GM21526 (cell line): ENCODE results near the gene PARD3B.

ENCODE experiments used
- ATAC-seq: cut with Tn5 transposase; IDR thresholded peaks from one replicate; pipeline ENCODE4 v1.9.1; 2021; ENCODE audit warnings: moderate library complexity; ENCODE audit not compliant: unreplicated experiment, low FRiP score

Gene PARD3B

DNA sequence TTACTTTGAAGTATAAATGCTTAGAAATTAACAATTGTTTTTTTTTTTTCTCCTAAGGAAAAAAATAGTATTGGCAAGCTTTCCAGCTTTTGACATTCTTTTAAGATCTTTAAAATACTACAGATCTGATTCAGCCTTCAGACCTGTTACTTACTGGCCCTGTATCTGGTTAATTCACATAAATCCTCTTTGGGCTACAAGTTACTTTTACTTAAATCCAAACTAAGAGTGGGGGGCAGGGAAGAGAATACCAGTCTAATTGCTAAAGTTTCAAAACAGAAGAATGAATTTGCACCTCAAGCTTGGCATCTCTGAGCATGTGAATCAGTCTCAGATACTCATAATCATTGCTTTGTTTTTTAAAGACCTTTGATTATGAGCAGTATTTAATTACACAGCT is 386.3 kb downstream of the PARD3B start:
- no peak for ATAC-seq

DNA sequence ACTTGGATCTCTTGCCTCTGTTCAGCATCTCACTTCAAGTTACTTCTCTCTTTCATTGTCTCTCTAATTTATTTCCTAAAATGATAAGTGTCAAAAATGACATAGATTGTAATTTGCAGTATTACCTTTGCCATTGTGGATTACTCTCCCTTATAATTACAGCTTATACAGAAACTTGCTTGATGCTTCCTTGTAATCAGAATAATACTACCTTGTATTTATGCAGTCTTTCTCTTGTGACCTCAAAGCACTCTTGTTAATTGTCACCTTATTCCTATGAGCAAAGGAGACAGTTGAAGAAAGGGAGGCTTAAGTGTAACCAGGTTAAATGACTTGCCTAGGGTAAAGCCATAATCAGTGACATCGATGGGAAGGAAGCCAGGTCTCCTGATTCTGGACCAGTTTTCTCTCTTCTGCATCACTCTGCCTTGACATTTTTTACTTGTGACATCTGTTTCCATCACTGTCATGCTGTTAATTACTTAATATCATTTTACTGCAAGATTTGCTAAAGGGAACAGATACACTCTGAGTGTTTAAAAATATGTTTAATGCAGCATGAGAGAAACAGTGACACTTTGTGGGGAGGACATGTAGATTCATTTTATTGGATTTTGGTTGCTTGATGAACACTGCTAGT is 388.6 kb downstream of the PARD3B start:
- no peak for ATAC-seq

DNA sequence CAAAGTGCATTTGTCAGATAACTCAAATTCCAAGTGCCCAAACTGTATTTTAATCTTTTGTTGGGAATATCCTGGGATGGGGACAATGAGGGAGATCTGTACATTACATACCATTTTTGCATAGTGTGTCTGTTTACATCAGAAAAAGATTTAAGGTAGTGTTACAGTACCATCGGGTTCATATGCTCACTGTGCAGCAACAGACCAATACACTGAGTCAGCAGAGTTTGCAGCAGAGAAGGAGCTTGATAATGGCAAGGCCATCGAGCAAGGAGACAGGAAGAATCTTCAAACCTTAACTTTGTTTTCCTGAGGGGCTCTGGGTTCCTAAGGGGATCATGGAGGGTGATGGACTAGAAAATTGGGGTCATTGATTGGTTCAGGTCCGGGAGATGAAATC is 399.7 kb downstream of the PARD3B start:
- no peak for ATAC-seq

DNA sequence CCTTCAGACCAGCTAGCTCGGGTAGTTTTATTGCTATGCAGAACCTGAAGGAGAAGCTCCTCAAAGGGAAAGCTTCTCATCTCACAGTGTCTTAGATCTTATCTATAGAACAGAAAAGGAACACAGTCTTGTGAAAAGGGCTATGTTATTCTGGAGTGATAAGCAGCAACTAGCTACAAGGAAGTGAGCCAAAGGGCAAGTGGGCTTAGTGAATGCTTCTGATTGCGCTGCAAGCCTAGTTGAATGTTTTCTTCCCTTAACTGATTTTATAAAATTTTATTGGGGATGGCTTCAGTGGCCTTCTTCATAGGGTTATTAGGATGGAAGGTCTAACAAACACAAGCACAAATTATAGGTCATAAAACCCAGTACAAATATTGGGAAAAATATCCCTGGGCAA is 400.1 kb downstream of the PARD3B start:
- ATAC-seq = no peak

DNA sequence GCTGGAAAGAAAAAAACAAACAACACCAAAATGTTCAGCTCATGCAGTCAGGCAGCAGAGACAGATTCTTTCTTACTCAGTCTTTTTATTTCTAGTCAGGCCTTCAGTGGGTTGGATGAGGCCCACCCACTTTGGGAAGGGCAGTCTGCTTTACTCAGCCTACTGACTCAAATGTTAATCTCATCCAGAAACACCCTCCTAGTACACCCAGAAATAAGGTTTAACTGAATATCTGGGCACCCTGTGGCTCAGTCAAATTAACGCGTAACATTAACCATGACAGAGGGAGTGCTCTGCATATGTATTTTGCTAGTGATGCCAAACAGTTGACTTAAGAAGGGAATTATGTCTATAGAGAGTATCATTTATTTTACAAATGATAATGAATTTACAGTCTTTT is 401.6 kb downstream of the PARD3B start:
- no peak for ATAC-seq

DNA sequence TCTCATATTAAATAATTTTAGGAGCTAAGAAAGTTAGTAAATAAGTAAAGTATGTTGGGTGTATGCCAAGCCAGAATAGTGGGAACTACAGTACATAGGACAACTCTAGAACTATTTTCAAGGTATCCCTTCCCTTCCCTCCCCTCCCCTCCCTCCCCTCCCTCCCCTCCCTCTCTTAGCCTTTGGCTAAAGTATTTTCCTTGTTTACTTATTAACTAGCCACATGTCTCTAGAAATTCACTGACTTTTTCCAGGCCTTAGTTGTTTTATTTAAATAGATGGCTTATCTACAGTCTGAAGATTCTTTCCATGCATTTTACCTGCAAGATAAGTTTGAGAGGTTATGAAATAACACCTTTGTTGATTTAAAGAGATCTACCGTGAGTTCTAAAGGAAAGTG is 402.1 kb downstream of the PARD3B start:
- ATAC-seq = no peak

DNA sequence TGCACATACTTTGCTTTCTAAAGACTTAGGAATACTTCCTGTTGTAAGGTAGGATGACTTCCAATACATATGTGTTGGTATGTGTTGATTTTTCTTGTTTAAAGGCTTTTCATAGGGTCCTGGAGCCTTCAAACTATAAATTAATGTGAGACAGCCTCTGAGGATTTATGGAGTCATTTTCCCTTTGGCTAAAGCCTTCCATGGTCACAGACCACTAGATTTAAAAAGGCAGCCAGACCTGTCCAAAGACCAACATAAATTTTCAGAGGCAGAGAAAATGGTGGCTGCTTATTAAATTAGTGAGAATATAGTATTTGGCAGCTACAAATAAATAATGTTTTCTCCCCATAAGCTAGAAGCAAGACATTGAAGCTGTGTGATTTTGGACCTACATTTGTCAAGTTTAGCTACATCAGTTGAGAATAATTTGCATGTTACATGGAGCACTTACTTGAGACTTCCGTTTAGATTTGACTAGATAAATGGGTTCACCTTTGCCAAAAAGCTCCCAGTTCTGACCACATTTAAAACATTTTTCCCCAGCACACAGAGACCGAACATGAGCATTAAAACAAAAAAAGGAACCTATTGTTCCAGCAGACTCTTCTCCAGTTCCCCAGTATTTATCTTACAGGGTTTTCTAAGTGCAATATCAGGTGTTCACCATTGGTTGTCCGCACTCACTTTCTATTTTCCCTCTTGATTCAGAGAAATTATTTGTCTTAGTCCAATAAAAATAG is 402.9 kb downstream of the PARD3B start:
- no peak for ATAC-seq

DNA sequence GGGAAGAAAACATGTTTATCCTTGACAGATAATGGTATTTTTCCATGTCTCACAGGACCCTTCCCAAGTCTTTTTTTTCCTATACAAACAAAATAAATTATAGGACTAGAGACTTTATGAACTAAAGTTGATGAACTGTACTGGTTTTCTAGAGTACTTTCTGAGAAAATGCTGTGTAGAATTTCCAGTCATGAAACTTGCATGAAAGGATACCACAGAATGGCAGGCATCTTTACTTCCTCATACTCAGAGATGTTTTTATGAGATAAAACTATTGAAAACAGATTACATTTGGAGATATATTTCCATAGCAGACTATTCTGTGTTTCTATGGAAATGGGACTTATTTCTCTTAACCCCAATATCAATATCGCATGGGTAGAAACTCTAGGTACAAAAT is 403.5 kb downstream of the PARD3B start:
- no peak for ATAC-seq

DNA sequence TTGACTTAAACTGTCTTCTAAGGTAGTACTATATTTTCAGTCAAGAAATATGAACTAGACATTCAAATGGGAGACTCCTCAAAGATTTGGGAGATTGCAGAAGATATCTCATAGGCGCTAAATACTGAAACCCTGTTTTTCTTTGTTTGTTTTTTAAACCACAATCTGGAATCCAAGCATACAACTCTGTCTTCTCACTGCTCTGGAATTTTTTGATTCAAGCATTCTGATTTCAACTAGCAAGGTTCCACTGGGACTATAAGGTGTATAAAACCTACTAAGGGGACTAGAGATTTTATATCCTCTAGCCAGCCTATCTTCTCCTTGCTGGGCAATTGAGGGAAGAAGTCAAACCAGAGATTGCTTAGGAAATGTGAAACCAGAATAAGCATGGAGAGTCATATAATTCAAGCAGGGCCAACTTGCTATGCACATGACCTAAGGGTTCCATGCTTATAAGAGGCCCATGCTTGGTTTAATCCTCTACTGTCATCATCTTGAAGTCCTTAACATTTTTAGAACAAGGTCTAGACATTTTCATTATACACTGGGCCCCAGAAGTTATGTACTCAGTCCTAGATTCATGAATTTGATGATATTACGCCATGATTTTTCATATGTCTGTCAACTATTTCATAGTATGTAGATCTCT is 405.5 kb downstream of the PARD3B start:
- ATAC-seq = no peak

DNA sequence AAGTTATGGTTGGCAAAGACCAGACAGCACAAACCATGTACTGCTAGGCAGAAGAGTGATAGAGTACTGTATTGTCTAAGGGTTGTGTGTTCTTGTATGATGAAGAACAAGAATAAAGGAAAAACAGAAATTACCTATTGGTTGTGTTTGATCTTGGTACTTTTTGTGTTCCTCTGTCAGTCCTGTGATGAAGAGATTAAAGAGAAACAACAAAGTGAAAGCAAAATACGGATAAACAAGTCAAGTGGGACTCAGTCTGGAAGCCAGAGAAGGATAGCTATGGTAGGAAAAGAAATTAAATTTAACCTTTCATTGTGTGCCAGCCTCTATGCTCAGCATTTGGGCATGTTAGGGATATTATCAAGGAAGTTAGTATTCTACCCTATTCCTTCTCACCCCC is 413.1 kb downstream of the PARD3B start:
- ATAC-seq = no peak

DNA sequence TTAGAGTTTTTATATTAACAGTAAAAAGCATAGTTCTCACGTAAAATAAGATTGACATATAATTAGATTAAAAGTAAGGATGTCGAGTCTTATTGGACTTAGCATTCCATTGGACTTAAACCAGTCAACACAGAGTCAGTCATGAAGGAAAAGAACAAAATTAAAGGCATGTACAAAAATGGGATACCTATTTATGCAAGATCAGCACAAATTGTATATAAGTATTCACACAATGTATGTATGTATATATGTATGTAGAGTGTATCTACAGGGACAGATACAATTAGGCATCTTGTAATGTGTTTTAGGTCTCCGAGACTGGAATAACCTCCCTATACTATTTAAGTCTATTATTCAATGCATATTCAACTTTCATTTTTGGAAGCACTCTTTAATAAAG is 419.1 kb downstream of the PARD3B start:
- no peak for ATAC-seq

DNA sequence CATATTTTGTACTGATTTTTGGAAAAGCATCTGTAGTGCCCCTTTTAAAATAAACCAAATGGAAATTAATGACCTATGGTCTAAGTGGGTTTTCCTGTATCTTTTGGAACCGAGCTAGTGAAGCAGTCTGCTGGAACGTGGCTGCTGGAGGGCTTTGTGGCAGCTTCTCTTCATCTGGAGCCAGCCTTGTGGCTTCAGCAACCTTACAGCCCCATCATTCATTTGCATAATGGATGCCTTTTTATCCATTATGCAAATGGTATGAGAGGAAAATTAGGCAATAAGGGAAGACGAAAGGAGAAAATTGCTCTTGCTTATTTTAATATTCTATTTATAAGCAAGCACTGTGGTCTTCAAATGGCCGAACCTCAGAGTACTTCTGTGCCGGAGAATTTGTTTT is 421.0 kb downstream of the PARD3B start:
- no peak for ATAC-seq

DNA sequence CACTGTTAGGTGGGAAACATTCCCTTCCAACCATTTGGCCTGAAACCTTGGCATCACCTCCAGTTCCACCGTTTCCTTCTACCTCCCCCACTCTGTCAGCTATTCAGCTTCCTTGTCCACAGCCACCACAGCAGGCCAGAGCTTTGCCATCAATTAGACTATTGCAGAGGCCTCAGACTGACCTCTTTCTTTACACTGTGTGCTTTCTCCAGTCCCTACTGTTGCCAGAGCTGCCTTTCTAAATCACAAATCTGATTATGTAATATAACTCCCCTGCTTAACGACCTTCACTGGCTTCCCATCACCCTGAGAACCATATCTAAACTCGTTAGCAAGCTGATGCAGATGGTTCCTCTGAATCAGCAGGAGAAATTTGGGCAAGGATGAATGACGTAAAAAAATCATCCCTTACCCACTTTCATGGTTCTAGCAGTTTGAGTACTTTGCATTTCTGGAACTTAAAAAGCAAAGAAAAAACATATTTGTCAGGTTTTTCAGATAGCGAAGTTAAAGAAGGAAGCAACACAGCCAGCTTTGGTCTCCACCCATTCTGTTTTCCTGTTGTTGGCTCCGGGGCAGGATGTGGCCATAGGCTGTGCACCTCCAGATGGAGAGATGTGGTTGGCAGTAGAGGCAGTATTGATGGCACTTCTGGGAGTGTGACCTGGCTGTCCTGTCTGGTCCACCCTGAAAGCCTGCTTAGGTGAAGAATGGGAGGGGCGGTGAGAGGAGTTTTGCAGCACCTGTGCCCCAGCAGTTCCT is 422.1 kb downstream of the PARD3B start:
- no peak for ATAC-seq

DNA sequence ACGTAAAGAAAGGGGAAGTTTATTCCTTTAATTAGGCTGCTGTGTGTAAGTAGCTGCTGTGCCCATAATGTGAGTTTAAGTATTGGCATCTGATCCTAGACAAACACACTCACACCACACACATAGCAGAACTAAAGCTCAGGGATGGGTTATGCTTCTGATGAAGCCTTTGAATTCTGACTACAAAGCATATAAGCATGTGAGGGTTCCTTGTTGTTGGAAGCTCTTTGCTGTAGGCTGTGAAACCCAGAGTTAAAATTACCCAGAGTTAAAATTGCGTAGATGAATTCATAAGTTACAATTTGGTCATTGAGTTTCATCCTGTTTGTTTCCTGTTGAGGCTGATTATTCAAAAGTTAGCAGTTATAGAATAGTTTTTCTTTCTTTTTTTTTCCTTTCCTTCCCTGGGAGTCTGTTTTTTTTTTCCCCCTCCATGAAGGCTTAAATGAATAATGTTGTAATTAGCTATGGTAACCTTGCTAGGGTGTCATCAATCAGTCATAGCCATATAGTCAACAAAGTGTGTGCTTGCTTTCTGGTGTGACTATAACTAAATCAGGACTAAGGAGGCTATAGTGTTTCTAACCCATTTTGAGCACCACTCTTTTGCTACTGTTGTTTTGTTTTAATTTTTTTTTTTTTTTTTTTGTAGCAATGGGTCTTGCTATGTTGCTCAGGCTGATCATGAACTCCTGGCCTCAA is 426.1 kb downstream of the PARD3B start:
- ATAC-seq = no peak

DNA sequence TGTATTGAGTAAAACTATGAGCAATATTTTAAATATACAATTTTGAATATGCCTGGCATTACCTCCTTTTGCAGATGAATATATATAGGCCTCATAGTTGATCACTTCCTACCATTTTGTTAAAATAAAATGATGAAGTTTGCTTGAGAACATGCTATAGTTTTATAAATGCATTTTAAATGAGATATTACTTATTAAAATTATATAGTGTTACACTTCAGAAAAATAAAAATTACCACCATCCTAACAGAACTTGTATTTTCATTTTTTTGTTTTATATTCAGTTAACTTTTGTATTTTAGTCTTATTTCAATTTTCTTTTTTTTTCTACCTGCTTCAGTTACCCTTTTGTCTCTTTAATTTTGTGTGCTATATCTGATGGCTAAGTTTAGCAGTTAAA is 426.9 kb downstream of the PARD3B start:
- no peak for ATAC-seq

DNA sequence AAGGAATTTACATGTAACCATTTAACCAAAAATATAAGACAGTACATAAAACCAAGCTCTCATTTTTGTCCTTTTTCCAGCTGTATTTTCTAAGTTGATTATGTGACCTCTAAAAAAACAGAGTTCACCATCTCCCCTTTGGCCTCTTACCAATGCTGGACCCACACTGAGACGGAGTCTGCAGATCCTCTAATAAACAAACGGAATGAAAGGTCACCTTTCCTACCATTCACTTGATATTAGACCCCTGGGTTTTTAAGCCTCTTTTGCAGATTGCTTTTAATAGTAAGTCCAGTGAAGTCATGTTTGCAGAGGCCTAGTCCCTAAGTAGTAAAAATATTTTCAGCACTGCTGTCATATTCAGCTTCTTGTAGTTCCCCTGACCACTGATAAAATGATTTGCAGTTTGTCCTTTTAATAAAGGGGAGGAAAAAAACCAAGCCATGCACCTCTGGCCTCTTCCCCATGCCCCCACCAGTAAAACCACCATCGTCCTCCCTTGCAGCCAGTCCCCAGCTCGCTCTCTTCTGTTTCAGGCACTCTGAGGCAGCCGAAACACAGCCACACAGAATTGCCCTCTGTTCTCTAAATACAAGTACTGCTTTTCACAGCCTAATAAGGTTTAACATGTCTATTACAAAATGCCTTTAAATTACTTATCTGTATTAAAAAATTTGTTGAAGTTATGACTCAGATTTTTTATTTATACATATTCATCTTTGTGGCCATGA is 427.5 kb downstream of the PARD3B start:
- no peak for ATAC-seq

DNA sequence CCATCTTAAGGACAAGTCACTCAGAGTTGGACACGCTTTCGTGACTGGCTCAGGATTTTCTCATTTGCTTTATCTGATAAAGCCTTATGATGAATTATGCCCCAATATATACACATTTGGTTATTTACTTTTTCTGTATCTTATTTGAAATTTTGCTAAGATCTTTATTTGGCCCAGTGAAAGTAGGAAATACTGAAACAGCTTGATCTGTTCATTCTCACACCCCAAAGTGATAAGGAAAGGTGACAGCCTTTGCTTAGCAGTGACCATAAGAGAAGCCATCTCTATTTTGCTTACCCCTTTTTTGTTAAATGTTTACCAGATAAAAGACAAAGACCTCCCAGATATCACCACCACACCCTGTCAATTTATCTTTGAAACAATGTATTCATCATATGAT is 428.3 kb downstream of the PARD3B start:
- no peak for ATAC-seq

DNA sequence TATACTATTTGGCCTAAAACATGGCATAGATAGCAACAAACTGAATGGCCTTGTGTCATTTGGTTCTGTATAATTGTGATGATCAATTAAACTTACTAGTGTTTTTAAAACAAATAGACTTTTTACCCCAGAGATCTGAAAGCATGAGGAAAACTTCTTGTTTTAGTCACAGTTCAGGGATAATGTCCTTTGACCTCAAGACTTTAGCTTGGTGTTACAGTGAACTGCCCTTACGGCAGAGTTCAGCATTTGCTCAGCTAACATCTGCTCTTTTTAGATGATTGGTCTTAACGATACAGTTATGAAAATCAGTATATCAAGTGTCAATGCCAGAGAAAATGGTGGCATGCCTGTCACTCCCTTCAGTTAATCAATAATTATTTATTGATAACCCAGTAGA is 429.2 kb downstream of the PARD3B start:
- ATAC-seq = no peak

DNA sequence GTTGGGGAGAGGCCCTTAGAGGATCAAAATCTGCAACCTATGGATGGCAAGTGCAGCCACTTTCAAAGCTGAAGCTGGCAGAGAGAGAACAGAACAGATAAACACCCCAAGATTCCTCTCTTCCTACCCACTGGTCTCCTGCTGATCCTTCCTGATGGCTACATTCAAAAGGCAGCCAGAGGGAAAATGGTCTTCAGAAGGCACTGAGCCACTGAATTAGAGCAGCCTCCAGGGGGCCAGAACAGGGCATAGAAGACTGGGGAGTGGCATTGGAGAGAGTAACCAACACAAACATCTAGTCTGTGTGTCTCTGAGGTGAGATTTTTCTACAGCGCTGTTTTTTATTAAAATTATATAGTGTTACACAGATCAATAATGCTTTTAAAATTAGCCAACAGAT is 432.6 kb downstream of the PARD3B start:
- no peak for ATAC-seq

DNA sequence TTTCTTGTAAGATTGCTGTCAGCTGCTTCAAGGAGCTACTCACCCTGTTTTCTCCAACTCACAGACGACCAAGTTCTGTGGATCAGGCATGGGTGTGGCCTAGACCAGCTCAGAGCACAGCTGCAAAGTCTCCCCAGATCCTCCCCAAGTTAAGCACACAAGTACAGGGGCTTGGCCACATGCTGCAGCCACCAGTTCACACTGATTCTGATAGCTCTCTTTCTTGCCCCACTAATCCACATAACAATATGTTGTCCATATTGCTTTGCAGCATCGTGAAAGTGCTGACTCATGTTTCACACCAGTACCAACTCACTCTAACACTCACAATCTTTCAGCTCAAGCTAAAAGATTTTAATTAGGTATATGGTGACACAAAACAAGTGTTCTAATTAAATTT is 437.0 kb downstream of the PARD3B start:
- ATAC-seq = no peak
